GM19035 (cell line): ENCODE measurements around the gene TAF9B.
"Not testable (repeated sequence)": the region's sequence is repeated elsewhere in the genome, so short reads cannot be mapped to it uniquely, and the experiment has no call there.

Source experiments
- ATAC-seq: cut with Tn5 transposase; IDR thresholded peaks from one replicate; pipeline ENCODE4 v1.9.1; 2021; ENCODE audit not compliant: unreplicated experiment

The TAF9B gene, protein sequence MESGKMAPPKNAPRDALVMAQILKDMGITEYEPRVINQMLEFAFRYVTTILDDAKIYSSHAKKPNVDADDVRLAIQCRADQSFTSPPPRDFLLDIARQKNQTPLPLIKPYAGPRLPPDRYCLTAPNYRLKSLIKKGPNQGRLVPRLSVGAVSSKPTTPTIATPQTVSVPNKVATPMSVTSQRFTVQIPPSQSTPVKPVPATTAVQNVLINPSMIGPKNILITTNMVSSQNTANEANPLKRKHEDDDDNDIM

GRCh38 chrX:78139160-78140123, at the start of gene TAF9B:
TAF9B (minus strand) TSS chrX:78139650; CDS start chrX:78139611, 39 bp downstream.
- ATAC-seq: peak; percentile 92

DNA sequence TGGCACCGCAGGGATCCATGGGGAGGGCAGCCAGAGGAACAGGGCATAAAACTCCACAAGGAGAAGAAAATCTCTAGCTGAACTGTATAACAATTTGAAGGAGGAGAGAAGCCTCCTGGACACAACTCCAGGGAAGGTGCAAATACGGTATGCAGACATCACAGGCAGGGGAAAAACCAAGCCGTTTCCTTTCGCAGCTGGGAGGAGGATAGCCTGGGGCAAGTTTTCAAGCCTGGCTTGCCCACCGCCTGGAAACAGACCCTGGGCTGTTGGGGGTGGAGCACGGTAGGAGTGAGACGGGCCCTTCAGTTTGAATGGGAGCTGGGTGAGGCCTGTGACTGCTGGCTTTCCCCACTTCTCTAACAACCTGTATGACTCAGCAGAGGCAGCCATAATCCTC, 43.4 kb upstream of the TAF9B start:
- ATAC-seq: no peak

GRCh38 chrX:78181307-78181706, 41.9 kb upstream of the TAF9B start:
- no peak for ATAC-seq

GRCh38 chrX:78168065-78168464, 28.6 kb upstream of the TAF9B start:
- no peak for ATAC-seq

- no peak for ATAC-seq
These were observed 26.0 kb upstream of the TAF9B start for GRCh38 chrX:78165425-78165824.

DNA sequence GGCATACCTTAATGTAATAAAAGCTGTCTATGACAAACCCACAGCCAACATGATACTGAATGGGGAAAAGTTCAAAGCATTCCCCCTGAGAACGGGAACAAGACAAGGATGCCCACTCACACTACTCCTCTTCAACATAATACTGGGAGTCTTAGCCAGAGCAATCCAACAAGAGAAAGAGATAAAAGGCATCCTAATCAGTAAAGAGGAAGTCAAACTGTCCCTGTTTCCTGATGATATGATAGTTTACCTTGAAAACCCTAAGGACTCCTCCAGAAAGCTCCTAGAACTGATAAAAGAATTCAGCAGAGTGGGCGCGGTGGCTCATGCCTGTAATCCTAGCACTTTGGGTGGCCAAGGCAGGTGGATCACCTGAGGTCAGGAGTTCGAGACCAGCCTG, 23.7 kb upstream of the TAF9B start:
- ATAC-seq: not testable (repeated sequence)

GRCh38 chrX:78160711-78161110, 21.3 kb upstream of the TAF9B start:
- ATAC-seq: not testable (repeated sequence)

DNA sequence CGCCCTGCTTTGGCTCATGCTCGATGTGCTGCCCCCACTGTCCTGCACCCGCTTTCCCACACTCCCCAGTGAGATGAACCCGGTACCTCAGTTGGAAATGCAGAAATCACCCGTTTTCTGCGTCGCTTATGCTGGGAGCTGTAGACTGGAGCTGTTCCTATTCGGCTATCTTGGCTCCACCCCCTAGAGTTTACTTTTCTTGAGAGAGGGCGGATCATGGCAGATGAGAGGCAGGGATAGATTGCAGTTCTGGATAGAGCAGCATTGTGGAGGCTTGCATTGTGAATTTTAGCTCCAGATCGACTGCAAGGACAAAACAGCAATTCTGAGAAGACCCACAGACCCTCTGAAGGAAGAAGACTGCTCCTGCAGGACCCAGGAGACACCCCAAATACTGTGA, 18.4 kb upstream of the TAF9B start:
- ATAC-seq: not testable (repeated sequence)

- not testable (repeated sequence) for ATAC-seq
These were observed 17.9 kb upstream of the TAF9B start for GRCh38 chrX:78157373-78157772.

GRCh38 chrX:78147002-78147540, 7.6 kb upstream of the TAF9B start:
- not testable (repeated sequence) for ATAC-seq

GRCh38 chrX:78140206-78140605, 756 bp upstream of the TAF9B start:
- ATAC-seq: no peak

DNA sequence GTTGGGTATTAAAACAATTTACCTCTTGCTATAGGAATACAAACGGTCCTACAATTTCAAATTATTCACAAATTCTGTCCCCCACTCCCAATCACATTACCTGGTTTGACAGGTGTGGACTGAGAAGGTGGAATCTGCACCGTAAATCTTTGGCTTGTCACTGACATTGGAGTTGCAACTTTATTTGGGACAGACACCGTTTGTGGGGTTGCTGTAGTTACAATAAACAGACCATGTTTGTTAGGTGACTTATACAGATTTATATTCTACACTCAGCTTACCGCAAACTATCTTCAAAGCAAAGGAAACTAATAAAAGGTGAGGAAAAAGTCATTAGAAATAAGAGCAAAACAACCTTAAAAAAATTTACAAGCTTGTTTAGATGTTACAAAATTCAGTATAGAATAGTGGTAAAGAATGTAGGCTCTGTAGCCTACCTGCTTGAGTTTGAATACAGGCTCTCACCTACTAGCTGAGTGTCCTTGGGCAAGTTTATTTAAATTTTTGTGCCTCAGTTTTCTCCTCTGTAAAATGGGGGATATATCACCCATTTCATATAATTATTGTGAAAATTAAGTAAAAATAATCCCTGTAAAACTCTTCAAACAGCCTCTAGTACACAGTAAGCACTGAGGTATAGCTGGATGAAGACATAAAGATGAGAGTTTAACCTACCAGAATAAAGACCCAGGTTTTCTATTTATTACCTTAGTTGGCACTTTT, 6.1 kb downstream of the TAF9B start:
- no peak for ATAC-seq

DNA sequence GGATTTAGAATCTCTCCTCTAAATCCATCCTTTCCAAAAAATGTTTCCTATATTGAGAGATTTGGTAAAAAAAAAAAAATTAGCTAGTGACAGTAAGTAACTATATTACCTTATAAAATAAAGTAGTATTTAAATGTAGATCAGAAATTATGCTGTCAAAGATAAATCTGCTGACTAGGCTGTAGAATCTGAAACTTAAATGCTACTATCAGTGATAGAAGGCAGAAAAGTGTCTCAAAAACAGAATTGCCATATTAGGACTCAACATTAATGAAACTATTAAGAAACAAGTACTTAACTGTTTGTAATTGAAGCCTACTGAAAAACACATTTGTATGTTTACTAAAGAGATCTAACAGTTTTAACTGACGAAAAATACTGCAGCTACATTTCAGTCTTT, 8.3 kb downstream of the TAF9B start:
- no peak for ATAC-seq

DNA sequence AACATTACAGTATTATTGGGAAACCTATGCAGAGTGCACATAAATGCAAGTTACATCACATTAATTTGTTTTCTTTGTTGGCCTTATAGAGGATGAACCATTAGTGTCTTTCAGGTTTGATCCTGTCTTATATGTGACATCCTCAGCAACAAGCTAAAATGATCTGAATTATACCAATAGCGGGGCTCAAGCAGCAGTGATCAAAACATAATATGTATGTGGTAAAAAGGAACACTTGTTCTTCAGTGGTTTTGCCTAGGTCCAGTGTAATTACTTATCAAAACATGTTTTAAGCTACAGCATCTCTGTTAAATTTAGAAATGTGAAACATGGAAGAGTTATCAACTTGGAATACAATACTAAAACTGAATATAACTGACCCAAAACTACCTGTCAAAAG, 9.1 kb downstream of the TAF9B start:
- ATAC-seq: no peak

- ATAC-seq: no peak
These were observed 9.7 kb downstream of the TAF9B start for GRCh38 chrX:78129714-78130113.

GRCh38 chrX:78125781-78126180, 13.7 kb downstream of the TAF9B start:
- not testable (repeated sequence) for ATAC-seq

DNA sequence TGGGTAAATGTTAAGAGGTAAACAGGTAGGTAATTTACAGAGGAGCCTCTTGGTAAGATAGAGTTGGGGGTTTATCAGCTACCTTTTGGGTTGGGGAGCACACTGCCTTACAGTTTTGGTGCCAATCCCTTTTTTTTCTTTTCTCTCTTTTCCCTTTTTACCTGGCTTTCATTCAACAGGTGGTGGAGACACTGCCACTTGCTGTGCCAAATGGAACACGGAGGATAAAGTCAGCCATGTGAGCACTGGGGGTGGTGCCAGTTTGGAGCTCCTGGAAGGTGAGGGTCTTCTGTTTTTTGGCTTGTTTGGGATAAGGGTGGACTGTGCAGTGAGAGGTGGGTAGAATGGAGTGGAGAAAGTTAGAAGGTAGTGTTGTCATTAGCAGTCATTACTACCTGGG, 14.3 kb downstream of the TAF9B start:
- ATAC-seq: no peak

- no peak for ATAC-seq
These were observed 15.1 kb downstream of the TAF9B start for GRCh38 chrX:78124307-78124706.

DNA sequence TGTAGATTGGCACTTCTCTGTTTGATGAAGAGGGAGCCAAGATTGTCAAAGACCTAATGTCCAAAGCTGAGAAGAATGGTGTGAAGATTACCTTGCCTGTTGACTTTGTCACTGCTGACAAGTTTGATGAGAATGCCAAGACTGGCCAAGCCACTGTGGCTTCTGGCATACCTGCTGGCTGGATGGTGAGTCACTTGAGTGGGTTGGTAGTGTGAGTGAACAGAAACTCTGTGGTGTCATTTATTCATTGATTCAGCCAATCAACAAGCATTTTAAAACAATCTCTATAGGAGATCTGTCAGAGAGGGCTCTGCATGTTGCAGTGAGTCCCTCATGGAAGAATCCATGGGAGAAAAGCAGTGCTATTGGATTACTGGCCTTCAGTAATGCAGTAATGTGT, 16.3 kb downstream of the TAF9B start:
- ATAC-seq: no peak

GRCh38 chrX:78119521-78120227, 19.8 kb downstream of the TAF9B start:
- no peak for ATAC-seq

DNA sequence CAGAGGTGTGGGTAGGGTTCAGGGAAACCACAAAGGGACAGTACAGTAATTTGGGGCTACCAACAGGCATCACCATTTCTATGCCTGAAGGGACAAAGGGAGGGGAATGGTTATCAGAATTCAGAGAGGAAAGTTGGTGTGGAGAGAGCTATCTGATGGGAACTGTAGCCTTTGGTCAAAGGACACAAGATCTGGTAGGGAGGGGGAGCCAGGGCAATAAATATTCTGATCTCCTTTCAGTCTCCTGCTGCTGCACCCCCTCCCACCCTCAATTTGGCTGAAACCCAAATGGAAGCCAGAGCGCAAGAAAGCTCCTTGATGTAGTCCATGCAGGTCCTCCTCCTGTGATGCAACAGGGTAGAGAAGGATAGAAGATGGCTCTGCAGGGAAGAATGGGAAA, 20.8 kb downstream of the TAF9B start:
- no peak for ATAC-seq
